ENCODE measurements around the gene PDE9A. TPM values are rescaled to one million over a fixed set of nuclear protein-coding genes. Genes with fewer than 3 reads are reported as not detected.

The PDE9A gene
- total RNA-seq, 1 experiment from 2014 or later: 31.9 TPM

DNA sequence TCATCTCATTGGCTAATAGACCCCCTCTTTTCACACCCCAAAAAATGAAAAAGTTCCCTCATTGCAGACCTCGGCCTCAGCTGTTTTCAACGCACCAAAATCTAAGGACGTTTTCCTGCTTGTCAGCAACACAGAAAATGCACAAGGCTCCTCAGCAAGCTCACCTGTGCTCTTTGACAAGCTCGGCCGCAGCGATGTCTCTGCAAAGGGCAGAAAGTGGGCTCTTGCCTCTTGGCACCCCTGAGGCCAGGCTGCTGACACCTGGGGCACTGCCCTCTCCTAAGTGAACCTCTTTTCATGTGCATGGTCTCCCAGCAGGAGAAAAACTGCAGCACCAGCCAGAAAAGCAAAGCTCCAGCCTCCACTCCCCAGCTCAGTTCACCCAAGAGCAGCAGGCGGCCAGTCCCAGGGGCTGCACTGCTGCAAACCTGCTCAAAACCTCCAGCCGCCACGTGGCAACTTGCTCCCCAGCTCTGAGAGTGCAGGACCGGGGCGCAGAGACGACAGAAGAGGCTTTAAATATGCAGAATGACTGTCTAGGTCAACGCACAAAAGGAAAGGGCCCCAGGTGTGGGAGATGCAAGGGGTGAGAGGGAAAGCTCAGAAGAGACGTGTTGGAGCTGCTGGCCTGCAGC, 101.7 kb downstream of the PDE9A start:
- H3K27me3 ChIP-seq (ENCODE audit: insufficient read depth, low read length): no peaks in the 10 kb centered on the region
- H3K4me2 ChIP-seq (ENCODE audit: insufficient read depth, insufficient read length, low read length): no peak overlapping the region
- peak overlapping the region; percentile 9 to 86 (median 55); a peak in 4 of 7 replicates for H3K27ac Mint-ChIP-seq
- H2BK120ac ChIP-seq (ENCODE audit: low read depth, low read length, poor library complexity, severe bottlenecking): no peak overlapping the region
- no peaks in the 10 kb centered on the region for H3K79me2 ChIP-seq (ENCODE audit: insufficient read depth, low read length)
- no peak for DNase-seq
- no peak overlapping the region for H2BK5ac ChIP-seq (ENCODE audit: insufficient read length, low read length)
- H4K91ac ChIP-seq (ENCODE audit: insufficient read length, low read depth, low read length): no peak overlapping the region
- WGBS (ENCODE audit: extremely low coverage, insufficient read length, low lambda C conversion rate): no CpG with 5 or more reads among the region's 14 CpGs
- H2BK12ac ChIP-seq (ENCODE audit: insufficient read length, low read depth, low read length): no peak overlapping the region
- no peaks in the 10 kb centered on the region for H3K23me2 ChIP-seq (ENCODE audit: insufficient read length, low read depth, low read length, poor library complexity, severe bottlenecking)
- H3K9me3 Mint-ChIP-seq: no peaks in the 10 kb centered on the region
- no peak overlapping the region for H2BK20ac ChIP-seq (ENCODE audit: low read depth, low read length, poor library complexity, severe bottlenecking)
- H3K27me3 Mint-ChIP-seq (ENCODE audit: low read depth): no peaks in the 10 kb centered on the region
- no peak overlapping the region for H3K27ac ChIP-seq (ENCODE audit: insufficient read length, low read depth, low read length)
- peaks cover 10 to 34% (median 15%) of the 10 kb centered on the region in 3 experiments; a peak in 6 of 7 replicates for H3K36me3 Mint-ChIP-seq (ENCODE audit: insufficient read depth in 1 of 3, low read depth in 3 of 3)
- H3K23ac ChIP-seq (ENCODE audit: insufficient read length, low read depth, low read length): no peak overlapping the region
- no peak overlapping the region for H3K4me3 Mint-ChIP-seq
- no peaks in the 10 kb centered on the region for H3K4me1 ChIP-seq (ENCODE audit: insufficient read depth, low read length)
- H2AFZ ChIP-seq (ENCODE audit: low read length): no peak overlapping the region
- H4K20me1 ChIP-seq (ENCODE audit: control insufficient read depth, insufficient read depth, insufficient read length): no peaks in the 10 kb centered on the region
- H3T11ph ChIP-seq (ENCODE audit: low read length): no peak overlapping the region
- TF ChIP-seq, protein P1, sequence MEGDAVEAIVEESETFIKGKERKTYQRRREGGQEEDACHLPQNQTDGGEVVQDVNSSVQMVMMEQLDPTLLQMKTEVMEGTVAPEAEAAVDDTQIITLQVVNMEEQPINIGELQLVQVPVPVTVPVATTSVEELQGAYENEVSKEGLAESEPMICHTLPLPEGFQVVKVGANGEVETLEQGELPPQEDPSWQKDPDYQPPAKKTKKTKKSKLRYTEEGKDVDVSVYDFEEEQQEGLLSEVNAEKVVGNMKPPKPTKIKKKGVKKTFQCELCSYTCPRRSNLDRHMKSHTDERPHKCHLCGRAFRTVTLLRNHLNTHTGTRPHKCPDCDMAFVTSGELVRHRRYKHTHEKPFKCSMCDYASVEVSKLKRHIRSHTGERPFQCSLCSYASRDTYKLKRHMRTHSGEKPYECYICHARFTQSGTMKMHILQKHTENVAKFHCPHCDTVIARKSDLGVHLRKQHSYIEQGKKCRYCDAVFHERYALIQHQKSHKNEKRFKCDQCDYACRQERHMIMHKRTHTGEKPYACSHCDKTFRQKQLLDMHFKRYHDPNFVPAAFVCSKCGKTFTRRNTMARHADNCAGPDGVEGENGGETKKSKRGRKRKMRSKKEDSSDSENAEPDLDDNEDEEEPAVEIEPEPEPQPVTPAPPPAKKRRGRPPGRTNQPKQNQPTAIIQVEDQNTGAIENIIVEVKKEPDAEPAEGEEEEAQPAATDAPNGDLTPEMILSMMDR (conservative IDR thresholded peaks at IDR 0.05): no peak
- H3K9me3 ChIP-seq (ENCODE audit: control insufficient read depth, low read depth, low read length): no peaks in the 10 kb centered on the region
- no peak overlapping the region for H2BK15ac ChIP-seq (ENCODE audit: low read depth, low read length)
- no peak overlapping the region for H2AK5ac ChIP-seq (ENCODE audit: insufficient read length, low read length)
- no peak overlapping the region for H4K8ac ChIP-seq (replicated peaks; ENCODE audit: insufficient read length, low read depth, low read length)
- peaks cover 0 to 5% of the 10 kb centered on the region in 2 experiments; a peak in 1 of 4 replicates for H3K4me1 Mint-ChIP-seq
- H4K5ac ChIP-seq (ENCODE audit: insufficient read length, low read depth, low read length): no peak overlapping the region
- no peaks in the 10 kb centered on the region for H3K79me1 ChIP-seq (ENCODE audit: insufficient read depth, low read depth, low read length, poor library complexity, severe bottlenecking)
- H3K9ac ChIP-seq (ENCODE audit: extremely low read depth, insufficient read length, low read length): no peak overlapping the region
- no peak overlapping the region for H3K14ac ChIP-seq (ENCODE audit: insufficient read depth, low read length)
- H3K18ac ChIP-seq (ENCODE audit: insufficient read length, low read depth, low read length): no peak overlapping the region
- no peak overlapping the region for H3K56ac ChIP-seq (ENCODE audit: insufficient read length, low read depth, low read length)
- H3K4ac ChIP-seq (ENCODE audit: low read depth, low read length): no peak overlapping the region
